Activated naive CD8-positive, alpha-beta T cell treated with anti-CD3 and anti-CD28 coated beads for 36 hours (primary cell): Measurements from ENCODE around the gene HLA-DRB1. TPM values are rescaled to one million over a fixed set of nuclear protein-coding genes. Genes with fewer than 3 reads are reported as not detected.
"Not testable (repeated sequence)": the region's sequence is repeated elsewhere in the genome, so short reads cannot be mapped to it uniquely, and the experiment has no call there.

Experiments
- DNase-seq: peaks from one replicate; pipeline ENCODE4 v3.0.0; 2021
- H3K27ac Mint-ChIP-seq: one replicate; pipeline ENCODE4 v1.8.0; 2022; ENCODE audit warnings: mild to moderate bottlenecking, moderate library complexity, mixed read lengths
- H3K27me3 Mint-ChIP-seq: one replicate; pipeline ENCODE4 v1.8.0; 2022; ENCODE audit warnings: mild to moderate bottlenecking, mixed read lengths
- H3K36me3 Mint-ChIP-seq: one replicate; pipeline ENCODE4 v1.8.0; 2021; ENCODE audit warnings: mild to moderate bottlenecking, mixed read lengths
- H3K4me1 Mint-ChIP-seq: one replicate; pipeline ENCODE4 v1.8.0; 2021; ENCODE audit warnings: mixed read lengths
- H3K4me3 Mint-ChIP-seq: one replicate; pipeline ENCODE4 v1.8.0; 2022; ENCODE audit warnings: mild to moderate bottlenecking, moderate library complexity, mixed read lengths
- H3K9me3 Mint-ChIP-seq: one replicate; pipeline ENCODE4 v1.8.0; 2022; ENCODE audit warnings: mixed read lengths
- total RNA-seq, 2 experiments: library from RNA; stranded (reverse); gene quantifications; one replicate each; pipeline ENCODE4 v1.2.3, GENCODE V29; 2021

The HLA-DRB1 gene
- 1 to 10 TPM; 4.2 to 5.1 TPM for total RNA-seq

- no peak for DNase-seq
- H3K9me3 Mint-ChIP-seq: no peaks in the 10 kb centered on the region
- peak within 1 kb of the TSS; percentile 53 for H3K4me3 Mint-ChIP-seq
- peaks cover 14% of the 10 kb centered on the region for H3K27me3 Mint-ChIP-seq
- H3K36me3 Mint-ChIP-seq: no peaks in the 10 kb centered on the region
- H3K27ac Mint-ChIP-seq: peak within 1 kb of the TSS; percentile 1
- peaks cover 2% of the 10 kb centered on the region for H3K4me1 Mint-ChIP-seq
Measured at GRCh38 chr6:32589596-32590449, at the start of gene HLA-DRB1. Gene HLA-DRB1, minus strand, starts transcription at chr6:32589848. Its CDS starts 106 bp downstream, at chr6:32589742.

- DNase-seq: no peak
Measured at GRCh38 chr6:32638532-32639219, 49.0 kb upstream of the HLA-DRB1 start.

DNA sequence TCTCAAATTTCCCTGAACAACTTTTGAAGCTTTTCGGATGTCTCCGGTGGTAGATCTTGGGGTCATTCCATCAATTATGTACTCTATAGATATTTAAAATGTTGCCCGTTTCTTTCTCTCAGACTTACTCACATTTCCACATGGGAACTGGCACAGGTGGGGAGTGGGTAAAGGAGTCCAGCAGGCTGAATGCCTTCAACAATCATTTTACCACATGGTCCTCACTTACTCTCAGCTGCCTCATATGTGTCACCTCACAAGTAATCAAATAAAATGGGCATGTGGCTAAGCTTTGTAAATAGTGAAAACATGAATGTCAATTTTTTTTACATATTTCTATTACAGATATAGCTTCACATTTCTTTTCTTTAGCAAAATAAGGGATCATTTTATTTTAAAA, 48.2 kb upstream of the HLA-DRB1 start:
- peaks cover 23% of the 10 kb centered on the region for H3K4me1 Mint-ChIP-seq
- peaks cover 2% of the 10 kb centered on the region for H3K36me3 Mint-ChIP-seq
- no peak overlapping the region for H3K4me3 Mint-ChIP-seq
- DNase-seq: no peak
- H3K27ac Mint-ChIP-seq: peak overlapping the region; percentile 44
- no peaks in the 10 kb centered on the region for H3K9me3 Mint-ChIP-seq
- H3K27me3 Mint-ChIP-seq: peaks cover 31% of the 10 kb centered on the region

More at GRCh38 chr6:32638532-32639219, 49.0 kb upstream of the HLA-DRB1 start:
- Mint-ChIP-seq H3K4me1 (peaks cover 23% of the 10 kb centered on the region), H3K27me3 (peaks cover 31% of the 10 kb centered on the region), H3K27ac (peak overlapping the region; percentile 57), H3K36me3 (peaks cover 2% of the 10 kb centered on the region), H3K4me3 (peak overlapping the region; percentile 46), H3K9me3 (no peaks in the 10 kb centered on the region)

DNA sequence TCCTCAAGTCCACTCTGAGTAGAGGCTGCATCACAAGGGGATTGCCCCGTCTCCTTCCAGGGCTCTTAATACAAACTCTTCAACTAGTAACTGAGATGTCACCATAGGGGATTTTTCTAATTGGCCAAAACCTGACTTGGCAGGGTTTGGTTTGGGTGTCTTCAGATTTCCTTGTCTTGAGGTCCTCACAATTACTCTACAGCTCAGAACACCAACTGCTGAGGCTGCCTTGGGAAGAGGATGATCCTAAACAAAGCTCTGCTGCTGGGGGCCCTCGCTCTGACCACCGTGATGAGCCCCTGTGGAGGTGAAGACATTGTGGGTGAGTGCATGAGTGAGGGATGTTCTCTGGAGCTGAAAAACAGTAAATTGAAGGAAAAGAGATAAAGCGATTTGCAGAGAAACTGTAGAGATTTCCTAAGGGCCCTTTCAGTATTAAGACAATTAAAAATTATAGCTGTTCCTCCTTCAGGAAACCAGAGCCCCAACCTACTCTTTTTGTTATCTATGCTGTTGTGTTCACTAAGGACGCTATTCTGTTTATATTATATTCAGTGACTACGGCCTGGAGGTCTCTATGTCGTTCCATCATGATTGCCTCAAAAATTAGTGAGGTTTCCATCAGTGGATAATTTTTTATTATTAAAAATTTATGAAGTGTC, 47.7 kb upstream of the HLA-DRB1 start, which contains the start of gene HLA-DQA1:
TSS of gene HLA-DQA1 (plus strand) at position 188 of the 662 bp plus-strand sequence. CDS start at position 241, 53 bp downstream.
- H3K27ac Mint-ChIP-seq: peak within 1 kb of the TSS; percentile 65
- peak within 1 kb of the TSS; percentile 47 for H3K4me3 Mint-ChIP-seq
- H3K36me3 Mint-ChIP-seq: peaks cover 2% of the 10 kb centered on the region
- no peaks in the 10 kb centered on the region for H3K9me3 Mint-ChIP-seq
- DNase-seq: no peak
- H3K4me1 Mint-ChIP-seq: peaks cover 18% of the 10 kb centered on the region
- peaks cover 31% of the 10 kb centered on the region for H3K27me3 Mint-ChIP-seq

DNA sequence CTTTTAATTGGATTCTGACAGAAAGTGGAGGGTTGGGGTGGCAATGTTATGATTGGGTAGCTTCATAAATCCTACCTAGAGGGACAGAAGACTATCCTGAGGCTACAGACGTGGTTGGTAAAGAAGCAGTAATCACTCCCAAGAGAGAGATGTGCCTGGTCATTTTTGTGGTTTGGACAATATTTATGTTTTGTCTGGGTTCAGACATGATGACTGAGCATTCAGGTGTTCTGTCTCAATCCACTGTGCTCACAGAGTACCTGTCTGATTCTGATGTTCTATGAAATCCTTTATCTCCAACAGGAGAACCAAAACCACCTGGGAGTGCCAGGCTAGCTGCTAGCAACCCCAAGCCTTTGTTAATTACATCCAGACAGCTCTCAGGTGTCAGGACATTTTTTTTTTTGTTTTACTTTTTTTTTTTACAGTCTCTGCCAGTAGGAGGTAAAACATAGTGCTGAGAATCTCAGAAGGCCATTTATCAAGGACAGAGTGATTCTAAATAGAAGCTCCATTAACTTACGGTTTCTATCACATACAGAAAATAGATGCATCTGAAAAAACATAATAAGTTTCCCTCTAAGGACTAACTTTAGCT, 46.0 kb upstream of the HLA-DRB1 start:
- Mint-ChIP-seq H3K4me1 (peaks cover 12% of the 10 kb centered on the region), H3K27me3 (peaks cover 31% of the 10 kb centered on the region), H3K36me3 (no peaks in the 10 kb centered on the region), H3K27ac (no peak overlapping the region), H3K9me3 (no peaks in the 10 kb centered on the region), H3K4me3 (no peak overlapping the region)
- DNase-seq: no peak

GRCh38 chr6:32629793-32630192, 40.1 kb upstream of the HLA-DRB1 start:
- H3K9me3 Mint-ChIP-seq, H3K36me3 Mint-ChIP-seq: not testable (repeated sequence)

GRCh38 chr6:32627831-32628230, 38.2 kb upstream of the HLA-DRB1 start:
- DNase-seq: no peak
- peaks cover 33% of the 10 kb centered on the region for H3K4me1 Mint-ChIP-seq
- H3K27me3 Mint-ChIP-seq: peaks cover 3% of the 10 kb centered on the region
- no peaks in the 10 kb centered on the region for H3K36me3 Mint-ChIP-seq
- H3K4me3 Mint-ChIP-seq: no peak overlapping the region
- no peak overlapping the region for H3K27ac Mint-ChIP-seq
- H3K9me3 Mint-ChIP-seq: no peaks in the 10 kb centered on the region

More at GRCh38 chr6:32629793-32630192, 40.1 kb upstream of the HLA-DRB1 start:
- H3K4me3 Mint-ChIP-seq, DNase-seq, H3K27ac Mint-ChIP-seq, H3K27me3 Mint-ChIP-seq: not testable (repeated sequence)
- H3K4me1 Mint-ChIP-seq: peaks cover 26% of the 10 kb centered on the region

DNA sequence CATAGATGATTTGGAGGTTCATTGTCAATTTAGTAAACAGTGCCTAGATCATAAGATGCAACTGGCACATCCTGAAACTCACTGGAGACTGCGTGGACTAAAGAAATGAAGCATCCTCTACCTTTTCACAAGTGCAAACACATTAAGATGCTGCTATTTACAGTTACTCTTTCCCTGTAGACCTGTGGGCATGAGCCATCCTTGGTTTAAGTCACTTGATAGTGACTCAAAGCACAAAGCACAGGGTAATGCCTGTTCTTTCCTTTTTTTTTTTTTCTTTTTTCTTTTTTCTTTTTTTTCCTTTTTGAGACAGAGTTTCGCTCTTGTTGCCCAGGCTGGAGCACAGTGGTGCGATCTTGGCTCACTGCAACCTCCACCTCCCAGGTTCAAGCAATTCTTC, 37.6 kb upstream of the HLA-DRB1 start:
- no peaks in the 10 kb centered on the region for H3K9me3 Mint-ChIP-seq
- H3K27ac Mint-ChIP-seq: no peak overlapping the region
- no peak for DNase-seq
- H3K27me3 Mint-ChIP-seq: peaks cover 4% of the 10 kb centered on the region
- H3K4me1 Mint-ChIP-seq: peaks cover 39% of the 10 kb centered on the region
- H3K36me3 Mint-ChIP-seq: no peaks in the 10 kb centered on the region
- H3K4me3 Mint-ChIP-seq: no peak overlapping the region

DNA sequence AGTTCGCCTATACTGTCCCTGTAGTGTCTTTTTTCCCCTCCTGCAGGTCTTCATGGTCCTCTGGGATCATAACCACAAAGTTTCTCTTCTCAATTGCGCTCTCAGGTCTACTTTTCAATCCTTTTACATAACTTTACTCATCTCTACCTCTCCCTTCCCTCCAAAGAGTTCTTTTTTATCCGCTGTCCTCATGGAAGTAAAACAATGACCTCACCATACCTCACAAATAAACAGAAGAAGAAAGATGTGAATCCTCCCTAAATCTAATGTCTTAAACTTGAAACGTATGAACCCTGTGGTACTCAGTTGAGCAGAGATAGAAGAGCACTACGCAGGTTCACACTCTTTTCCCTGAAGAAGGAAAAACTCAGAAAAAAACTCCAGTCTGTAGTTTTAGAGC, 35.5 kb upstream of the HLA-DRB1 start:
- peaks cover 4% of the 10 kb centered on the region for H3K27me3 Mint-ChIP-seq
- H3K4me1 Mint-ChIP-seq: peaks cover 51% of the 10 kb centered on the region
- no peak overlapping the region for H3K4me3 Mint-ChIP-seq
- H3K9me3 Mint-ChIP-seq: peaks cover under 1% of the 10 kb centered on the region
- H3K36me3 Mint-ChIP-seq: peaks cover 1% of the 10 kb centered on the region
- peak overlapping the region; percentile 67 for H3K27ac Mint-ChIP-seq
- no peak for DNase-seq

GRCh38 chr6:32624565-32624964, 34.9 kb upstream of the HLA-DRB1 start:
- Mint-ChIP-seq H3K4me3 (no peak overlapping the region), H3K27ac (no peak overlapping the region), H3K27me3 (peaks cover 4% of the 10 kb centered on the region), H3K9me3 (peaks cover 3% of the 10 kb centered on the region), H3K36me3 (peaks cover 4% of the 10 kb centered on the region), H3K4me1 (peaks cover 51% of the 10 kb centered on the region)
- no peak for DNase-seq

GRCh38 chr6:32623693-32624092, 34.0 kb upstream of the HLA-DRB1 start:
- Mint-ChIP-seq H3K4me1 (peaks cover 51% of the 10 kb centered on the region), H3K36me3 (peaks cover 6% of the 10 kb centered on the region), H3K27ac (peak overlapping the region; percentile 72), H3K27me3 (peaks cover 4% of the 10 kb centered on the region), H3K9me3 (peaks cover 6% of the 10 kb centered on the region), H3K4me3 (peak overlapping the region; percentile 32)
- no peak for DNase-seq

DNA sequence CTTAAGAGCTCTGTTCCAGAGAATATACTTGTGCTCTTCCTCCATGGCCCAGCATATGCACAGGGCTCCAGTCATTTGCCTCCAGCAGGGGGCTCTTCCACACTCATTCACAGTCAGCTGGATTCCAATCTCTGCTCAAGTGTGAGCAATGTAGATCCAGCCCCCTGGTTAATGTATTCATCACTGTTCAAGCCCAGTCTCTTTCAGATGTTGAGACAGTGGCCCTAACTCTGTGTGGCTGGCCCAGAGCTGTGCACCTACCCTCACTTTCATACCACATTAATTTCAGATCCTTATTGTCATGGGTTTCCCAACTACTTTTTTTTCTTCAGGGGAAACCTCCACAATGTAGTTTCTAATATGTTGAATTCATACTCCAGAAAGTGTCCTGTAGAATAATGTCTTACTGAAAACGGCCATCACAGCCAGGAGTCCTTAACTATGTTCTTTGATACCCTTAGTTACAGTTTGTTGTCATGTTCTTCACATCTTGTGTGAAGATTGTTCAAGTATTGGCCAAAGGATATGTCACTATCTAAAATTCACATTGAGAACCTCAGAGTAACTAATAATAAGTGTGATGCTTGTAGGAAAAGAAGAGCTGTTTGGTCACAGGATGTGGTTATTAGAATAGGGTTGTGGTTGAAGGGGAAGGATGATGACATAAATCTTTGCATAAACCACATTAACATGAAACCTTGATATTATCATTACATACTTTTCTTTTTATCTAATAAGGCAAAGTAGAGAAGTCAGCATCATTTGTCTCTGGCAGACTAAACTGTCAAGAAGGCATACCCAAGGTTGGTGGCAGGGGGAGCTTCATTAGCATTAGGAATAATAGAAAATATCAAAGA, 33.1 kb upstream of the HLA-DRB1 start:
- Mint-ChIP-seq H3K27ac (peak overlapping the region; percentile 97), H3K4me1 (peaks cover 45% of the 10 kb centered on the region), H3K27me3 (peaks cover 4% of the 10 kb centered on the region), H3K9me3 (peaks cover 12% of the 10 kb centered on the region), H3K4me3 (peak overlapping the region; percentile 60), H3K36me3 (peaks cover 13% of the 10 kb centered on the region)
- DNase-seq: peak; percentile 47

GRCh38 chr6:32621372-32621771, 31.7 kb upstream of the HLA-DRB1 start:
- Mint-ChIP-seq H3K27ac (peak overlapping the region; percentile 74), H3K36me3 (peaks cover 15% of the 10 kb centered on the region)
- no peak for DNase-seq

GRCh38 chr6:32617751-32618150, 28.1 kb upstream of the HLA-DRB1 start:
- peaks cover 34% of the 10 kb centered on the region for H3K4me1 Mint-ChIP-seq

More at GRCh38 chr6:32621372-32621771, 31.7 kb upstream of the HLA-DRB1 start:
- H3K9me3 Mint-ChIP-seq: peaks cover 18% of the 10 kb centered on the region
- peaks cover 45% of the 10 kb centered on the region for H3K4me1 Mint-ChIP-seq
- no peak overlapping the region for H3K4me3 Mint-ChIP-seq
- H3K27me3 Mint-ChIP-seq: peaks cover 4% of the 10 kb centered on the region

More at GRCh38 chr6:32617751-32618150, 28.1 kb upstream of the HLA-DRB1 start:
- Mint-ChIP-seq H3K36me3 (peaks cover 16% of the 10 kb centered on the region), H3K9me3 (peaks cover 18% of the 10 kb centered on the region), H3K4me3 (no peak overlapping the region), H3K27me3 (no peaks in the 10 kb centered on the region), H3K27ac (no peak overlapping the region)
- no peak for DNase-seq
